HG03558 (cell line): ENCODE data around the gene VPS37B.

Experiments
- ATAC-seq: cut with Tn5 transposase; IDR thresholded peaks from one replicate; pipeline ENCODE4 v1.9.1; 2021; ENCODE audit warnings: moderate number of reproducible peaks; ENCODE audit not compliant: unreplicated experiment; ENCODE audit errors: extremely low read depth

The VPS37B gene

DNA sequence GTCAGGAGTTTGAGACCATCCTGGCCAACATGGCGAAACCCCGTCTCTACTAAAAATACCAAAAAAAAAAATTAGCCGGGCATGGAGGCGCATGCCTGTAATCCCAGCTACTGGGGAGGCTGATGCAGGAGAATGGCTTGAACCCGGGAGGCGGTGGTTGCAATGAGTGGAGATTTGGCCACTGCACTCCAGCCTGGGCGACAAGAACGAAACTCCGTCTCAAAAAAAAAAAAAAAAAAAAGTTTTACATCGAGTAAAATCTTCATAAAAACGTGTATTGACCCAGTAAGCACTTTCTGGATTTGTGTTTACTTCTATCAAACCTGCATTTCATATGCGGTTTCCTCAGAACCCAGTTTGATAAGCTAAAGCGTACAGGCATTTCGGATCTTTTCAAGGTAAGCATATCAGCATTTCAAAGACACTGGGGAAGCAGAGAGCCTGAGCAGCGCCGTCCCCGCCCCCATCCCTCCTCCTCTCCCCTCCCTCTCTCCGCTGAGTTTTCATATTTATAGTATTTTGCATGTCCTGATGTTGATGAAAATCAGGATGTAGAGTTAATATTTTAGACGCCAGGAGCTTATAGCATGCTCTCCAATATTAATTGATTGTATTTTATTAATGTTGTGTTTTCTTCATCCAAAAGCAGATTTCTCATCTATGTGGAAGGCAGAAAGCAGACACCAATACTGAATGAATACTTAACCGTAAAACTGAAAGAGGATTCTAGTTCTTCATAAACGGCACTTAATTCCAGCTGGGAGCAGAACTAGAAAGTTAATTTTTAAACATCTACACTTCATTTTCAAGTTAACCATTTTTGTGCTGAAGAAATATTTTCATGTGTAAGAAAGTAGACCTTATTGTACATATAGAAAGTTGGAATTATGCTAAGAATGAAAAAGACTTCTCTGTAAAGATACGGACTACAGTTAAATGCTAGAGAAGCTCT lies 69.9 kb downstream of the VPS37B start:
- no peak for ATAC-seq

DNA sequence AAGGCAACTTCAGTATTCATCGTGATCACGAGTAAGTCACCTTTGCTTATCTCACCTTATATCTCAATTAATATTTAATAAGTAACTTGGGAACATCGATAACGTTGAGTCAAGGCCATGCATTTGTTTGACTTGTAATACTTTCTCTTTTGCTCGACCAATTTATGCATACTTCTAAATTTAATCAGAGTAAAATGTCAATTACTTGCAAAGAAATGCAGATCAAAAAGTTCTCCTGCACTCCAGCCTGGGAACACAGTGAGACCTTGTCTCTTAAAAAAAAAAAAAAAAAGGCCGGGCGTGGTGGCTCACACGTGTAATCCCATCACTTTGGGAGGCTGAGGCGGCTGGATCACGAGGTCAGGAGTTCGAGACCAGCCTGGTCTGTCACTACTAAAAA lies 72.5 kb downstream of the VPS37B start:
- ATAC-seq: no peak

DNA sequence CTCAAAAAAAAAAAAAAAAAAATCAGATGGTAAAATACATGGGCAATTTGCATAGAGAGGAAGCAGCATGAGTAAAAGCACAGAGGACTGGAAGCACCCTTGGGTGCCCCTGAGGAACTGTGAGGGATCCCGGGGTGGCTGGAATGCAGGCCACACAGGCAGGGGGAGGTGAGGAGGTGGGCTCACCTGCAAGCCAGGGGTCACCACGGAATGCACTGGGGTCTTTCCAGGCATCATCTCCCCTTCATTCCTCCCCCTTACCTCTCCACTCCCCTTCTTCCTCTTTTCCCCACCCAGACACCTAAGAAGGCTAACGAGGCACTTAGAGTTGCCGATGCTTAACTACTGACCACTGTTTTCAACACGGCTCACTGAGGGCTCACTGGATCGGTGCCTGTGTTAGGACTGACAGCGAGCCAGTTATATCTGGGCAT lies 75.1 kb downstream of the VPS37B start:
- no peak for ATAC-seq

DNA sequence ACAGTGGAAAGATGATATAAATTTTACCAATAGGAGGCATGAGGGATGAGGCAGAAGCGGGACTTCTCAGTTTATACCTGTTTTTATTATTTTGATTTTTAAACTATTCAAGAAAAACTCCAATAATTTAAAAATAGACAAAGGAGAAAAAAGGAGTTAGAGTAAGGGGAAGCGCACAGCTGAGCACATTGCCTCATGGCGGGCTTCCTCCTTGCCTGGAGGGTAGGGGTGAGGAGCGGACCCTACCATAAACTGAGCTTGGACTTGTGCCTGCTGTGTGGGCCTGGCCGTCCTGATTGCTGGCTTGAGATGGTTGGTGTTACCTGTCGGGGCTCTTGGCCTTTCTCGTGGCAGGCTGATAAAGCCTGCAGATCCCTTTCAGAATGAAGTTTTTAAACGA lies 75.8 kb downstream of the VPS37B start:
- ATAC-seq: no peak

DNA sequence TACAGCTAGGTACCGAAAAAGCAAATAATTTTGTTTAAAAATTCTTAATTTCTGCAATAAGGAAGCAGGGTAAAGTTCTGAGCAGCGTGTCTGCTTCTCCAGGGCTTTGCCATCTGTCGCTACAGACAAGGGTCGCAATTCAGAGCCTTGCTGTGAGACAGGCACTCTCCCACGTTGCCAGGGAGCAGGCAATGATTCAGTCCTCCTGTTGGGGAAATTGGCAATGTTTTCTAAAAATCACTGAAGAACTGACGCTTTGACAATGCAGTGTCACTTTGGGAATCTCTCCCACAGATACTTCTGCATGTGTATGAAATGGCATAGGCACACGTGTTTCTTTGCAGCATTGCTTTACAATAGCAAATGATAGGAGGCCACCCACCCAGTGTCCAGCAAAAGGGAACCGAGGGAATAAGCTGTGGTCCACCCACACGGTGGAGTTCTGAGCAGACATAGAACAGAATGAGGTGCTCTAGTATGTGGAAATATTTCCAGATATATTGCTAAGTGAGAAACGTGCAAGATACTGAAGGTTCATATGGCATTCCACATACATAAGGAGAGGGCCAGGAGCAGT lies 76.6 kb downstream of the VPS37B start:
- ATAC-seq: no peak
